ENCODE measurements around the gene ZNF738. TPM values are rescaled to one million over a fixed set of nuclear protein-coding genes. Genes with fewer than 3 reads are reported as not detected.

Gene ZNF738
- total and polyA plus RNA-seq, 2 of the 13 experiments (the other 11 are each of a cell fraction or from before 2014, with no cell fraction given): 2.7 to 5.3 TPM

DNA sequence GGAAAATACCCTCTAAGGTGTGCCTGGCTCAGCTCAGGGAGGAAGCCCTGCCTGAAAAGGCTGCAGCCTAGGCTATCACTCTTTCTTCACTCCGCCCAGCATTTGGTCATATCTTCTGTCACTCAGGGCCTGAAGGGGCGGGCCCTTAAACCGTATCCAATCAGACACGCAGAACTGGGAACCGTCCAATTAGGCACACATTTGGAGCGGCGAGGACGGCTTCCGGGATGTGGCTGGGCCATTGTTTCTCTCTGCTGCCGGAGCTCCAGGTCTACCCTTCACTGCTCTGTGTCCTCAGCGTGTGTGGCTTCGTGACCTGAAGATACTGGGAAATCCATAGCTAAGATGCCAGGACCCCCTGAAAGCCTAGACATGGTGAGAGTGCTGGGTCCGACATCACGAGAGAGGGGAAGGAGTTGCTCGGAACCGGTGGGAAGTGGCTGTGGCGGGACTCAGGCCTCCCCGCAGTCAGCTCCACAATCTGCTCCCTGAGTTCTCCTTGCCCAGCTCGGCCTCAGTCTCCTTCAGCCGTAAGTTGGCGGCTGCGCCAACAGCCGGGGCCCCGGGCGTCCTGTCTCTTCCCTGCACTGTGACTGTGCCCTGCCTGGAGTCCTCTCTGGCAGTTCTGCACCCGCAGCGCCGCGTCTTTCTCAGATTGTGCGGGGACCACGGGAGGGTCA, 38.2 kb downstream of the ZNF738 start, which contains the start of gene ZNF493 (continued):
- TF ChIP-seq, protein P1, sequence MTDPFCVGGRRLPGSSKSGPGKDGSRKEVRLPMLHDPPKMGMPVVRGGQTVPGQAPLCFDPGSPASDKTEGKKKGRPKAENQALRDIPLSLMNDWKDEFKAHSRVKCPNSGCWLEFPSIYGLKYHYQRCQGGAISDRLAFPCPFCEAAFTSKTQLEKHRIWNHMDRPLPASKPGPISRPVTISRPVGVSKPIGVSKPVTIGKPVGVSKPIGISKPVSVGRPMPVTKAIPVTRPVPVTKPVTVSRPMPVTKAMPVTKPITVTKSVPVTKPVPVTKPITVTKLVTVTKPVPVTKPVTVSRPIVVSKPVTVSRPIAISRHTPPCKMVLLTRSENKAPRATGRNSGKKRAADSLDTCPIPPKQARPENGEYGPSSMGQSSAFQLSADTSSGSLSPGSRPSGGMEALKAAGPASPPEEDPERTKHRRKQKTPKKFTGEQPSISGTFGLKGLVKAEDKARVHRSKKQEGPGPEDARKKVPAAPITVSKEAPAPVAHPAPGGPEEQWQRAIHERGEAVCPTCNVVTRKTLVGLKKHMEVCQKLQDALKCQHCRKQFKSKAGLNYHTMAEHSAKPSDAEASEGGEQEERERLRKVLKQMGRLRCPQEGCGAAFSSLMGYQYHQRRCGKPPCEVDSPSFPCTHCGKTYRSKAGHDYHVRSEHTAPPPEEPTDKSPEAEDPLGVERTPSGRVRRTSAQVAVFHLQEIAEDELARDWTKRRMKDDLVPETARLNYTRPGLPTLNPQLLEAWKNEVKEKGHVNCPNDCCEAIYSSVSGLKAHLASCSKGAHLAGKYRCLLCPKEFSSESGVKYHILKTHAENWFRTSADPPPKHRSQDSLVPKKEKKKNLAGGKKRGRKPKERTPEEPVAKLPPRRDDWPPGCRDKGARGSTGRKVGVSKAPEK (CRISPR knock-in tag; IDR thresholded peaks at IDR 0.05; ENCODE audit: borderline replicate concordance): 0 out of 2 replicates have a peak, but pooled peaks have one; percentile 52
- TF ChIP-seq, protein P2, sequence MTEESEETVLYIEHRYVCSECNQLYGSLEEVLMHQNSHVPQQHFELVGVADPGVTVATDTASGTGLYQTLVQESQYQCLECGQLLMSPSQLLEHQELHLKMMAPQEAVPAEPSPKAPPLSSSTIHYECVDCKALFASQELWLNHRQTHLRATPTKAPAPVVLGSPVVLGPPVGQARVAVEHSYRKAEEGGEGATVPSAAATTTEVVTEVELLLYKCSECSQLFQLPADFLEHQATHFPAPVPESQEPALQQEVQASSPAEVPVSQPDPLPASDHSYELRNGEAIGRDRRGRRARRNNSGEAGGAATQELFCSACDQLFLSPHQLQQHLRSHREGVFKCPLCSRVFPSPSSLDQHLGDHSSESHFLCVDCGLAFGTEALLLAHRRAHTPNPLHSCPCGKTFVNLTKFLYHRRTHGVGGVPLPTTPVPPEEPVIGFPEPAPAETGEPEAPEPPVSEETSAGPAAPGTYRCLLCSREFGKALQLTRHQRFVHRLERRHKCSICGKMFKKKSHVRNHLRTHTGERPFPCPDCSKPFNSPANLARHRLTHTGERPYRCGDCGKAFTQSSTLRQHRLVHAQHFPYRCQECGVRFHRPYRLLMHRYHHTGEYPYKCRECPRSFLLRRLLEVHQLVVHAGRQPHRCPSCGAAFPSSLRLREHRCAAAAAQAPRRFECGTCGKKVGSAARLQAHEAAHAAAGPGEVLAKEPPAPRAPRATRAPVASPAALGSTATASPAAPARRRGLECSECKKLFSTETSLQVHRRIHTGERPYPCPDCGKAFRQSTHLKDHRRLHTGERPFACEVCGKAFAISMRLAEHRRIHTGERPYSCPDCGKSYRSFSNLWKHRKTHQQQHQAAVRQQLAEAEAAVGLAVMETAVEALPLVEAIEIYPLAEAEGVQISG (CRISPR knock-in tag; IDR thresholded peaks at IDR 0.05): peak; percentile 29; the same call in 1 of the 2 replicates
- TF ChIP-seq ARNTL (CRISPR knock-in tag; IDR thresholded peaks at IDR 0.05): no peak; the same call in 1 of the 2 replicates
- no peak for TF ChIP-seq TBP (CRISPR knock-in tag; IDR thresholded peaks at IDR 0.05)
- peak; percentile 19; the same call in 1 of the 2 replicates for TF ChIP-seq ZNF350 (CRISPR knock-in tag; IDR thresholded peaks at IDR 0.05; ENCODE audit: borderline replicate concordance, low read depth)
- TF ChIP-seq NFIC (IDR thresholded peaks at IDR 0.05; ENCODE audit: low read length): no peak
- TF ChIP-seq, protein P3, sequence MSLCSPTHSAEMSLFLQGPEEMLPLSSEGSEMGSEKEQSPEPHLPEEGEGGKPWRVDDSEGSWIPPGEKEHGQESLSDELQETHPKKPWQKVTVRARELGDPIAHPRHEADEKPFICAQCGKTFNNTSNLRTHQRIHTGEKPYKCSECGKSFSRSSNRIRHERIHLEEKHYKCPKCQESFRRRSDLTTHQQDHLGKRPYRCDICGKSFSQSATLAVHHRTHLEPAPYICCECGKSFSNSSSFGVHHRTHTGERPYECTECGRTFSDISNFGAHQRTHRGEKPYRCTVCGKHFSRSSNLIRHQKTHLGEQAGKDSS (CRISPR knock-in tag; IDR thresholded peaks at IDR 0.05; ENCODE audit: borderline replicate concordance, low read depth): peak; percentile 32; the same call in 1 of the 2 replicates
- TF ChIP-seq PAWR (CRISPR knock-in tag; IDR thresholded peaks at IDR 0.05; ENCODE audit: borderline replicate concordance): no peak
- peak; percentile 40; the same call in 1 of the 2 replicates for TF ChIP-seq YEATS2 (CRISPR knock-in tag; IDR thresholded peaks at IDR 0.05; ENCODE audit: borderline replicate concordance)
- TF ChIP-seq ZC3H4 (CRISPR knock-in tag; IDR thresholded peaks at IDR 0.05; ENCODE audit: borderline replicate concordance): no peak
- peak; percentile 94 for TF ChIP-seq POGZ (CRISPR knock-in tag; IDR thresholded peaks at IDR 0.05)
- peak; percentile 86 for TF ChIP-seq GABPB1 (CRISPR knock-in tag; IDR thresholded peaks at IDR 0.05)
- peak; percentile 40; the same call in 1 of the 2 replicates for TF ChIP-seq DR1 (CRISPR knock-in tag; IDR thresholded peaks at IDR 0.05)
- TF ChIP-seq ZNF891 (CRISPR knock-in tag; IDR thresholded peaks at IDR 0.05): peak; percentile 43; the same call in 1 of the 2 replicates
- TF ChIP-seq HNRNPH1 (optimal IDR thresholded peaks at IDR 0.05; ENCODE audit: low read depth, low read length): no peak
- no peak for TF ChIP-seq HNF4A (CRISPR knock-in tag; IDR thresholded peaks at IDR 0.05)
- TF ChIP-seq, protein P4, sequence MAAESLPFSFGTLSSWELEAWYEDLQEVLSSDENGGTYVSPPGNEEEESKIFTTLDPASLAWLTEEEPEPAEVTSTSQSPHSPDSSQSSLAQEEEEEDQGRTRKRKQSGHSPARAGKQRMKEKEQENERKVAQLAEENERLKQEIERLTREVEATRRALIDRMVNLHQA (CRISPR knock-in tag; IDR thresholded peaks at IDR 0.05): no peak
- TF ChIP-seq NR2F1 (CRISPR knock-in tag; IDR thresholded peaks at IDR 0.05): no peak
- TF ChIP-seq SP140L (CRISPR knock-in tag; IDR thresholded peaks at IDR 0.05; ENCODE audit: borderline replicate concordance): no peak
- TF ChIP-seq ZNF629 (CRISPR knock-in tag; conservative IDR thresholded peaks at IDR 0.05): no peak

Data from HepG2 (cell line).